ENCODE results near the gene CLEC2A. TPM values are rescaled to one million over a fixed set of nuclear protein-coding genes. Genes with fewer than 3 reads are reported as not detected.

The CLEC2A gene
- total RNA-seq, 1 experiment from 2014 or later: not detected

- Histone ChIP-seq H3K4me1 (ENCODE audit: control insufficient read depth, insufficient read depth, low read length) (no peaks in the 10 kb centered on the region), H3K27me3 (ENCODE audit: control insufficient read depth, insufficient read depth, low read length) (no peaks in the 10 kb centered on the region), H3K36me3 (ENCODE audit: control insufficient read depth, insufficient read depth, low read length) (no peaks in the 10 kb centered on the region), H3K9me3 (ENCODE audit: control insufficient read depth, insufficient read depth, low read depth, low read length) (no peaks in the 10 kb centered on the region), H3K27ac (ENCODE audit: low read length) (no peak overlapping the region), H3K4me3 (ENCODE audit: low read depth in 2 of 2, low read length in 2 of 2) (no peak overlapping the region)
- DNase-seq (ENCODE audit: low read depth, low spot score) (no peak), ATAC-seq (no peak)
- CTCF ChIA-PET: interaction anchor here (1.4 kb wide), 1 partner anchor 172 kb away, joined by 5 read pairs; no protein-coding TSS in a partner anchor
- in situ Hi-C loops (cut with HindIII; ENCODE audit: low pct_unique_long_range_greater_than_20kb, low sequenced_read_pairs) (no loop called here), intact Hi-C loops (cut with micrococcal nuclease; ENCODE audit: unreplicated experiment) (no loop called here)
- TF ChIP-seq CTCF (IDR thresholded peaks at IDR 0.05): no peak
- POLR2A ChIA-PET: no interaction called here
- BruUV-seq (replicated peaks): no TSS peak
These were observed 11.7 kb downstream of the CLEC2A start for GRCh38 chr12:9920451-9920850.

- Histone ChIP-seq H3K9me3 (ENCODE audit: control insufficient read depth, insufficient read depth, low read depth, low read length) (no peaks in the 10 kb centered on the region), H3K36me3 (ENCODE audit: control insufficient read depth, insufficient read depth, low read length) (no peaks in the 10 kb centered on the region), H3K4me3 (ENCODE audit: low read depth in 2 of 2, low read length in 2 of 2) (no peak overlapping the region), H3K27me3 (ENCODE audit: control insufficient read depth, insufficient read depth, low read length) (no peaks in the 10 kb centered on the region), H3K27ac (ENCODE audit: low read length) (no peak overlapping the region), H3K4me1 (ENCODE audit: control insufficient read depth, insufficient read depth, low read length) (no peaks in the 10 kb centered on the region)
- no peak for ATAC-seq
- in situ Hi-C loops (cut with HindIII; ENCODE audit: low pct_unique_long_range_greater_than_20kb, low sequenced_read_pairs) (no loop called here), intact Hi-C loops (cut with micrococcal nuclease; ENCODE audit: unreplicated experiment) (no loop called here)
- POLR2A ChIA-PET: no interaction called here
- BruUV-seq (replicated peaks): no TSS peak
- CTCF ChIA-PET: interaction anchor here (0.5 kb wide), 1 partner anchor 921 kb away, joined by 3 read pairs; no protein-coding TSS in a partner anchor
- DNase-seq (ENCODE audit: low read depth, low spot score): no peak
- no peak for TF ChIP-seq TCF7L2 (IDR thresholded peaks at IDR 0.05; ENCODE audit: low read depth, low read length)
- no peak for TF ChIP-seq CTCF (IDR thresholded peaks at IDR 0.05)
- TF ChIP-seq POLR2AphosphoS5 (IDR thresholded peaks at IDR 0.05; ENCODE audit: low read depth, low read length): no peak
- no peak for TF ChIP-seq SIN3A (IDR thresholded peaks at IDR 0.05; ENCODE audit: borderline replicate concordance, insufficient read depth, low read depth, low read length)
- TF ChIP-seq REST (IDR thresholded peaks at IDR 0.05; ENCODE audit: insufficient read depth in 1 of 2, low read depth in 2 of 2, low read length in 1 of 2): no peak
These were observed 12.7 kb downstream of the CLEC2A start for GRCh38 chr12:9919443-9919842.

- BruUV-seq (replicated peaks): no TSS peak
- CTCF ChIA-PET: no interaction called here
- in situ Hi-C loops (cut with HindIII; ENCODE audit: low pct_unique_long_range_greater_than_20kb, low sequenced_read_pairs): no loop called here
- ATAC-seq (no peak), DNase-seq (ENCODE audit: low read depth, low spot score) (no peak)
- Histone ChIP-seq H3K36me3 (ENCODE audit: control insufficient read depth, insufficient read depth, low read length) (no peaks in the 10 kb centered on the region), H3K9me3 (ENCODE audit: control insufficient read depth, insufficient read depth, low read depth, low read length) (no peaks in the 10 kb centered on the region; the same call in 1 of the 2 replicates), H3K27ac (ENCODE audit: low read length) (no peak overlapping the region), H3K4me3 (ENCODE audit: low read depth in 2 of 2, low read length in 2 of 2) (no peak overlapping the region), H3K4me1 (ENCODE audit: control insufficient read depth, insufficient read depth, low read length) (no peaks in the 10 kb centered on the region), H3K27me3 (ENCODE audit: control insufficient read depth, insufficient read depth, low read length) (no peaks in the 10 kb centered on the region)
- POLR2A ChIA-PET: no interaction called here
- TF ChIP-seq REST (IDR thresholded peaks at IDR 0.05; ENCODE audit: insufficient read depth in 1 of 2, low read depth in 2 of 2, low read length in 1 of 2) (no peak), TCF7L2 (IDR thresholded peaks at IDR 0.05; ENCODE audit: low read depth, low read length) (no peak), POLR2AphosphoS5 (IDR thresholded peaks at IDR 0.05; ENCODE audit: low read depth, low read length) (no peak), SIN3A (IDR thresholded peaks at IDR 0.05; ENCODE audit: borderline replicate concordance, insufficient read depth, low read depth, low read length) (no peak), CTCF (IDR thresholded peaks at IDR 0.05) (no peak)
- intact Hi-C loops (cut with micrococcal nuclease; ENCODE audit: unreplicated experiment): no loop called here
These were observed 20.5 kb downstream of the CLEC2A start for GRCh38 chr12:9911708-9912107.
